ENCODE results near the gene TUBA8.
A peak's percentile ranks its signal among the peaks of the same experiment; 100 is the strongest.

TUBA8 gene

DNA sequence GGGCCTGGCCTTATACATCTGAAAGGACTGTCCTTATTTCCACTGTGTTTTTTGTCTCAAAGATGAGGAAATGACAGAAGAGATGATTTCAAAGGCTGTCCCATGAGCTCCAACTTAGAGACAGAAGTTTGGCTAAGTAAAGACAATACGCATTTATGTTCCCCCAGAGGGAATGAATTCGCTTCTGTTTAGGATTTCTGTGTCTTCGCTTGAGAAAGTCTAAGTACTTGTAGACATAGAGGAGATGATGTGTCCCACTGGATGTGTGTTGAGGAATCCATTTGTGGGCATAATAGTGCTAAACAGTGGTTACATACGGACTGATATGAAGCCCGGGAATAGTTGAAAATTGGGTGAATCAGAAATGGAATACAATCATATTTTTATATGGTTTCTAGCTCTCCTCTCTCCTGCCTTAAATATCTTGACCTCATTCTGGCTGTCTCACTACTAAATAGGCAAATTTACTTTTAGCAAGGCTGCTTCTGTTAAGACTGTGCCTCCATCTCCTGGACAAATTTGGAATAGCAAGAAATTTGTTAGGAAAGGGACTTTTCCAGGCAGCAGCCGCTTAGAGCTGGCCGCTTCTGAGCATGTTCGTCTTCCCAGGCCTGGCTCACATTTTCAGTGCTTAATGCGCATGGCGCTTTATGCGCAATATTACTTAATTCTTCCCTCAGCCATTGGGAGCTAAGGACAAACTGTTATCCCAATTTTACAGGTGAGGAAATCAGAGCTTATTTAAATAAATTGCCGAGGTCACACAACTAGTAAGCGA lies 34.7 kb upstream of the TUBA8 start:
- Histone ChIP-seq H3K4me1 (ENCODE audit: insufficient read depth, low read length) (peaks cover 30% of the 10 kb centered on the region), H3K36me3 (ENCODE audit: insufficient read depth, low read length) (peaks cover 17% of the 10 kb centered on the region), H3K9ac (ENCODE audit: low read depth, low read length) (peak overlapping the region; percentile 11; the same call in 1 of the 2 replicates), H3K27me3 (ENCODE audit: insufficient read depth, low read length, poor library complexity) (no peaks in the 10 kb centered on the region), H3K27ac (ENCODE audit: low read length) (peak overlapping the region; percentile 27; the same call in 1 of the 2 replicates), H3K4me3 (ENCODE audit: low read depth in 1 of 2, low read length in 2 of 2) (0 out of 4 replicates have a peak overlapping the region, but pooled peaks of 1 of the 2 experiments have one; percentile 69), H4K20me1 (ENCODE audit: insufficient read depth, low read length) (no peaks in the 10 kb centered on the region), H2AFZ (ENCODE audit: low read depth, low read length) (no peak overlapping the region), H3K79me2 (ENCODE audit: insufficient read depth, low read length) (peaks cover 40% of the 10 kb centered on the region), H3K4me2 (ENCODE audit: insufficient read depth, low read length) (peak overlapping the region; percentile 81), H3K9me3 (ENCODE audit: insufficient read depth, low read length, severe bottlenecking) (no peaks in the 10 kb centered on the region)
- no peak for ATAC-seq (ENCODE audit: insufficient read depth, low read depth)
- TF ChIP-seq, protein P1, sequence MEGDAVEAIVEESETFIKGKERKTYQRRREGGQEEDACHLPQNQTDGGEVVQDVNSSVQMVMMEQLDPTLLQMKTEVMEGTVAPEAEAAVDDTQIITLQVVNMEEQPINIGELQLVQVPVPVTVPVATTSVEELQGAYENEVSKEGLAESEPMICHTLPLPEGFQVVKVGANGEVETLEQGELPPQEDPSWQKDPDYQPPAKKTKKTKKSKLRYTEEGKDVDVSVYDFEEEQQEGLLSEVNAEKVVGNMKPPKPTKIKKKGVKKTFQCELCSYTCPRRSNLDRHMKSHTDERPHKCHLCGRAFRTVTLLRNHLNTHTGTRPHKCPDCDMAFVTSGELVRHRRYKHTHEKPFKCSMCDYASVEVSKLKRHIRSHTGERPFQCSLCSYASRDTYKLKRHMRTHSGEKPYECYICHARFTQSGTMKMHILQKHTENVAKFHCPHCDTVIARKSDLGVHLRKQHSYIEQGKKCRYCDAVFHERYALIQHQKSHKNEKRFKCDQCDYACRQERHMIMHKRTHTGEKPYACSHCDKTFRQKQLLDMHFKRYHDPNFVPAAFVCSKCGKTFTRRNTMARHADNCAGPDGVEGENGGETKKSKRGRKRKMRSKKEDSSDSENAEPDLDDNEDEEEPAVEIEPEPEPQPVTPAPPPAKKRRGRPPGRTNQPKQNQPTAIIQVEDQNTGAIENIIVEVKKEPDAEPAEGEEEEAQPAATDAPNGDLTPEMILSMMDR (IDR thresholded peaks at IDR 0.05; ENCODE audit: borderline replicate concordance, extremely low read depth, low read length, poor library complexity, severe bottlenecking): peak; percentile 86
- no peak for TF ChIP-seq EZH2 (IDR thresholded peaks at IDR 0.05; ENCODE audit: borderline replicate concordance, low read depth, low read length, severe bottlenecking)
- DNase-seq: peak; percentile 51

DNA sequence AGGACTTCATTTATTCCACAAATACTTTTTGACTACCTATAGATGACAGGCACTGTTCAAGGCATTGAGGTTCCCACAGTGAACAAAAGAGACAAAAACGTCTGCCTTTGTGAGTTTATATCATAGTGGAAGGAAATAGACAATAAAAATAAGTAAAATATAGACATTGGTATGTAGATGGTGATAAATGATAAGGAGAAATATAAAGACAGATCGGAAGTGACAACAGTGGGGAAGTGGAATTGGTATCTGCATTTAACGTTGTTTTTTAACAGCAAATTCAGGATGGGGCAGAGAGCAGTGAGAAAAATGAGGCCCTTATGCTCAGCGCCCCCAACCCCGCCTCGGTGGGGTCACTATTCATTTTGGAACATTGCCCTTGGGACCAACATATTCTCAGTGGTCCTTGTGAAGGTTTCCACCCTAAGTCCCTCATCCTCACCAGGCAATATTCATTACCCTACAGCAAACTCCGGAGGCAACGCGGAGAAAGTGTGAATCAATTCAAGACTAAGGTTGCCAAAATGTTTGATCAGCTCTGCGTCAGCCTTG lies 33.4 kb upstream of the TUBA8 start:
- Histone ChIP-seq H4K20me1 (ENCODE audit: insufficient read depth, low read length) (peaks cover 3% of the 10 kb centered on the region; the same call in 1 of the 2 replicates), H3K27ac (ENCODE audit: low read length) (peak overlapping the region; percentile 82), H3K9ac (ENCODE audit: low read depth, low read length) (peak overlapping the region; percentile 74), H3K4me1 (ENCODE audit: insufficient read depth, low read length) (peaks cover 36% of the 10 kb centered on the region), H3K9me3 (ENCODE audit: insufficient read depth, low read length, severe bottlenecking) (no peaks in the 10 kb centered on the region), H3K4me3 (ENCODE audit: low read depth in 1 of 2, low read length in 2 of 2) (peak overlapping the region; percentile 56 to 69), H3K27me3 (ENCODE audit: insufficient read depth, low read length, poor library complexity) (no peaks in the 10 kb centered on the region), H2AFZ (ENCODE audit: low read depth, low read length) (peak overlapping the region; percentile 75), H3K36me3 (ENCODE audit: insufficient read depth, low read length) (peaks cover 29% of the 10 kb centered on the region), H3K4me2 (ENCODE audit: insufficient read depth, low read length) (peak overlapping the region; percentile 81), H3K79me2 (ENCODE audit: insufficient read depth, low read length) (peaks cover 52% of the 10 kb centered on the region)
- TF ChIP-seq, protein P1 (IDR thresholded peaks at IDR 0.05; ENCODE audit: borderline replicate concordance, extremely low read depth, low read length, poor library complexity, severe bottlenecking): no peak
- DNase-seq (no peak), ATAC-seq (ENCODE audit: insufficient read depth, low read depth) (no peak)

DNA sequence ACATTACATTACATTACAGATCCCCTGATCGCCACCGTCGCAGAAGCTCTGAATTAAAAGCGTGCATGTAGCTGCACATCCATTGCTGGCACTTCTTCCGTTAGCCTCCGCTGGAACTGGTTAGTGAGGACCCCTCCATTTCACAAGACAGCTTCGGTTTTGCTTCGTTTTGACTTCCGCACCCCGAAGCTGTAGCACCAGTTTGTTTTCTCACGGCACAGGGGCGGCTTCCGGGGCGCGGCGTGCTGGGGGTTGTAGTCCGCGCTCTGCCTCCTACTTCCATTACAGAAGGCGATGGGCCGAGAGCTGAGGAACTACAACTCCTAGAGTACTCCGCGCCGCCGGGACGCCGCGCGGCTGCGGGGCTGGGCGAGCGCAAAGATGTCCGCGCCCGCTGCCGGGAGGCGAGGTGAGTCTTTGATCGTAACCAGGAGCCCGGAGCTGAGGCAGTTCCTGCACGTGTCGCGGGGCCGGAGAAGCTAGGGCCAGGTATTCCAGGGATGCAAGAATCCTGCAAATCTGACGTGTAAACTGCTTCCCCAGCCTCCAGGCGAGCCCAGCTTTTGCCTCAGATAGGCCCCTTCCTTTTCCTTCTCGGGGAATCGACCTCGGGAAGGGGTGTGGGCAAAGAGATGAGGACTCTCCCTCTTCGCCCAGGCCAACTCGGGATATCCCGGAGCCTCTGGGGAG lies 32.8 kb upstream of the TUBA8 start, which contains the start of gene PEX26:
TSS of gene PEX26 (plus strand) at position 352 of the 690 bp plus-strand sequence. CDS start 387 bp downstream, outside the sequence.
- peak within 1 kb of the TSS; percentile 87 for H2AFZ ChIP-seq (ENCODE audit: low read depth, low read length)
- peaks cover 57% of the 10 kb centered on the region for H3K79me2 ChIP-seq (ENCODE audit: insufficient read depth, low read length)
- no peaks in the 10 kb centered on the region for H3K27me3 ChIP-seq (ENCODE audit: insufficient read depth, low read length, poor library complexity)
- H3K36me3 ChIP-seq (ENCODE audit: insufficient read depth, low read length): peaks cover 34% of the 10 kb centered on the region
- H4K20me1 ChIP-seq (ENCODE audit: insufficient read depth, low read length): peaks cover 3% of the 10 kb centered on the region; the same call in 1 of the 2 replicates
- DNase-seq (peak; percentile 96), ATAC-seq (ENCODE audit: insufficient read depth, low read depth) (peak; percentile 99)
- peak within 1 kb of the TSS; percentile 74 for H3K9ac ChIP-seq (ENCODE audit: low read depth, low read length)
- H3K4me1 ChIP-seq (ENCODE audit: insufficient read depth, low read length): peaks cover 36% of the 10 kb centered on the region
- H3K27ac ChIP-seq (ENCODE audit: low read length): peak within 1 kb of the TSS; percentile 86
- TF ChIP-seq, protein P1 (IDR thresholded peaks at IDR 0.05; ENCODE audit: borderline replicate concordance, extremely low read depth, low read length, poor library complexity, severe bottlenecking): no peak
- no peak for TF ChIP-seq EZH2 (IDR thresholded peaks at IDR 0.05; ENCODE audit: borderline replicate concordance, low read depth, low read length, severe bottlenecking)
- H3K4me2 ChIP-seq (ENCODE audit: insufficient read depth, low read length): peak within 1 kb of the TSS; percentile 81
- H3K4me3 ChIP-seq (ENCODE audit: low read depth in 1 of 2, low read length in 2 of 2): peak within 1 kb of the TSS; percentile 56 to 69
- no peaks in the 10 kb centered on the region for H3K9me3 ChIP-seq (ENCODE audit: insufficient read depth, low read length, severe bottlenecking)

All from DND-41 (cell line).